Measurements from ENCODE around the gene GPR158.

Gene GPR158

GRCh38 chr10:25175527-25176420, 973 bp downstream of the GPR158 start:
- Histone ChIP-seq H3K27me3 (ENCODE audit: low read depth) (peaks cover 38% of the 10 kb centered on the region), H3K4me3 (no peak overlapping the region), H3K4me1 (peaks cover 2% of the 10 kb centered on the region; the same call in 1 of the 2 replicates), H3K9me3 (no peaks in the 10 kb centered on the region), H3K36me3 (replicated peaks) (no peaks in the 10 kb centered on the region)
- in situ Hi-C loops (cut with MboI; ENCODE audit: low sequenced_read_pairs): no loop called here
- peak in 1 of 2 experiments; percentile 27 for DNase-seq (ENCODE audit: low spot score in 2 of 2)

- in situ Hi-C loops (cut with MboI; ENCODE audit: low sequenced_read_pairs): no loop called here
- Histone ChIP-seq H3K4me1 (peaks cover 2% of the 10 kb centered on the region; the same call in 1 of the 2 replicates), H3K27me3 (ENCODE audit: low read depth) (peaks cover 37% of the 10 kb centered on the region), H3K36me3 (replicated peaks) (no peaks in the 10 kb centered on the region), H3K9me3 (no peaks in the 10 kb centered on the region), H3K4me3 (no peak overlapping the region)
- DNase-seq (ENCODE audit: low spot score in 2 of 2): peak in 1 of 2 experiments; percentile 16
These were observed 1.7 kb downstream of the GPR158 start for GRCh38 chr10:25176421-25176968.

- Histone ChIP-seq H3K4me1 (peaks cover 2% of the 10 kb centered on the region; the same call in 1 of the 2 replicates), H3K36me3 (replicated peaks) (no peaks in the 10 kb centered on the region), H3K27me3 (ENCODE audit: low read depth) (peaks cover 37% of the 10 kb centered on the region), H3K4me3 (no peak overlapping the region), H3K9me3 (no peaks in the 10 kb centered on the region)
- in situ Hi-C loops (cut with MboI; ENCODE audit: low sequenced_read_pairs): no loop called here
- no peak for DNase-seq (ENCODE audit: low spot score in 2 of 2)
These were observed 2.4 kb downstream of the GPR158 start for GRCh38 chr10:25177093-25177753.

GRCh38 chr10:25177754-25178135, 2.9 kb downstream of the GPR158 start:
- Histone ChIP-seq H3K36me3 (replicated peaks) (no peaks in the 10 kb centered on the region), H3K9me3 (no peaks in the 10 kb centered on the region), H3K4me1 (peaks cover 2% of the 10 kb centered on the region; the same call in 1 of the 2 replicates), H3K4me3 (no peak overlapping the region), H3K27me3 (ENCODE audit: low read depth) (peaks cover 37% of the 10 kb centered on the region)
- in situ Hi-C loops (cut with MboI; ENCODE audit: low sequenced_read_pairs): no loop called here
- DNase-seq (ENCODE audit: low spot score in 2 of 2): no peak

GRCh38 chr10:25178411-25178810, 3.6 kb downstream of the GPR158 start:
- Histone ChIP-seq H3K36me3 (replicated peaks) (no peaks in the 10 kb centered on the region), H3K4me1 (peaks cover 2% of the 10 kb centered on the region; the same call in 1 of the 2 replicates), H3K27me3 (ENCODE audit: low read depth) (peaks cover 39% of the 10 kb centered on the region), H3K4me3 (no peak overlapping the region), H3K9me3 (no peaks in the 10 kb centered on the region)
- in situ Hi-C loops (cut with MboI; ENCODE audit: low sequenced_read_pairs): no loop called here
- no peak for DNase-seq (ENCODE audit: low spot score in 2 of 2)

GRCh38 chr10:25180801-25181200, 6.0 kb downstream of the GPR158 start:
- no peaks in the 10 kb centered on the region for H3K4me1 ChIP-seq
- no peak overlapping the region for H3K4me3 ChIP-seq
- no peaks in the 10 kb centered on the region for H3K9me3 ChIP-seq
- no peaks in the 10 kb centered on the region for H3K36me3 ChIP-seq (replicated peaks)
- no peak for DNase-seq (ENCODE audit: low spot score in 2 of 2)
- peaks cover 44% of the 10 kb centered on the region for H3K27me3 ChIP-seq (ENCODE audit: low read depth)
- in situ Hi-C loops (cut with MboI; ENCODE audit: low sequenced_read_pairs): no loop called here

GRCh38 chr10:25182636-25183035, 7.8 kb downstream of the GPR158 start:
- in situ Hi-C loops (cut with MboI; ENCODE audit: low sequenced_read_pairs): no loop called here
- DNase-seq (ENCODE audit: low spot score in 2 of 2): no peak
- no peak overlapping the region for H3K4me3 ChIP-seq
- H3K4me1 ChIP-seq: no peaks in the 10 kb centered on the region
- peaks cover 29% of the 10 kb centered on the region for H3K27me3 ChIP-seq (ENCODE audit: low read depth)
- H3K36me3 ChIP-seq (replicated peaks): no peaks in the 10 kb centered on the region
- H3K9me3 ChIP-seq: no peaks in the 10 kb centered on the region

GRCh38 chr10:25191162-25191895, 16.5 kb downstream of the GPR158 start:
- in situ Hi-C loops (cut with MboI; ENCODE audit: low sequenced_read_pairs): no loop called here

GRCh38 chr10:25198151-25198550, 23.4 kb downstream of the GPR158 start:
- H3K4me3 ChIP-seq: no peak overlapping the region
- H3K27me3 ChIP-seq (ENCODE audit: low read depth): 0 out of 2 replicates have a peak, but pooled peaks cover 2% of the 10 kb centered on the region
- no peak for DNase-seq (ENCODE audit: low spot score in 2 of 2)
- no peaks in the 10 kb centered on the region for H3K9me3 ChIP-seq
- no peaks in the 10 kb centered on the region for H3K4me1 ChIP-seq
- in situ Hi-C loops (cut with MboI; ENCODE audit: low sequenced_read_pairs): no loop called here
- H3K36me3 ChIP-seq (replicated peaks): no peaks in the 10 kb centered on the region

More at GRCh38 chr10:25191162-25191895, 16.5 kb downstream of the GPR158 start:
- Histone ChIP-seq H3K4me1 (no peaks in the 10 kb centered on the region), H3K36me3 (replicated peaks) (no peaks in the 10 kb centered on the region), H3K4me3 (no peak overlapping the region), H3K9me3 (no peaks in the 10 kb centered on the region), H3K27me3 (ENCODE audit: low read depth) (0 out of 2 replicates have a peak, but pooled peaks cover 2% of the 10 kb centered on the region)
- no peak for DNase-seq (ENCODE audit: low spot score in 2 of 2)

- Histone ChIP-seq H3K27me3 (ENCODE audit: low read depth) (no peaks in the 10 kb centered on the region), H3K9me3 (no peaks in the 10 kb centered on the region), H3K4me3 (no peak overlapping the region), H3K4me1 (no peaks in the 10 kb centered on the region; the same call in 1 of the 2 replicates), H3K36me3 (replicated peaks) (no peaks in the 10 kb centered on the region)
- in situ Hi-C loops (cut with MboI; ENCODE audit: low sequenced_read_pairs): no loop called here
- no peak for DNase-seq (ENCODE audit: low spot score in 2 of 2)
These were observed 32.1 kb downstream of the GPR158 start for GRCh38 chr10:25206693-25207414.

GRCh38 chr10:25209618-25210017, 34.8 kb downstream of the GPR158 start:
- Histone ChIP-seq H3K27me3 (ENCODE audit: low read depth) (no peaks in the 10 kb centered on the region), H3K36me3 (replicated peaks) (no peaks in the 10 kb centered on the region), H3K9me3 (no peaks in the 10 kb centered on the region), H3K4me3 (no peak overlapping the region), H3K4me1 (no peaks in the 10 kb centered on the region; the same call in 1 of the 2 replicates)
- in situ Hi-C loops (cut with MboI; ENCODE audit: low sequenced_read_pairs): no loop called here
- no peak for DNase-seq (ENCODE audit: low spot score in 2 of 2)

GRCh38 chr10:25210265-25210664, 35.5 kb downstream of the GPR158 start:
- no peak overlapping the region for H3K4me3 ChIP-seq
- no peaks in the 10 kb centered on the region for H3K9me3 ChIP-seq
- no peaks in the 10 kb centered on the region for H3K27me3 ChIP-seq (ENCODE audit: low read depth)
- no peak for DNase-seq (ENCODE audit: low spot score in 2 of 2)
- in situ Hi-C loops (cut with MboI; ENCODE audit: low sequenced_read_pairs): no loop called here
- H3K4me1 ChIP-seq: no peaks in the 10 kb centered on the region; the same call in 1 of the 2 replicates
- no peaks in the 10 kb centered on the region for H3K36me3 ChIP-seq (replicated peaks)

- Histone ChIP-seq H3K36me3 (replicated peaks) (no peaks in the 10 kb centered on the region), H3K9me3 (no peaks in the 10 kb centered on the region), H3K4me3 (no peak overlapping the region), H3K27me3 (ENCODE audit: low read depth) (peaks cover 3% of the 10 kb centered on the region; the same call in 1 of the 2 replicates), H3K4me1 (no peaks in the 10 kb centered on the region)
- in situ Hi-C loops (cut with MboI; ENCODE audit: low sequenced_read_pairs): no loop called here
- DNase-seq (ENCODE audit: low spot score in 2 of 2): no peak
These were observed 45.4 kb downstream of the GPR158 start for GRCh38 chr10:25220156-25220555.

All from HAP-1 (cell line).